ENCODE data around the gene UROC1.
A peak's percentile ranks its signal among the peaks of the same experiment; 100 is the strongest.

The UROC1 gene

GRCh38 chr3:126476166-126477060 lies 41.2 kb downstream of the UROC1 start:
- DNase-seq, result no peak

- peak; percentile 90 for DNase-seq
Measured at GRCh38 chr3:126475413-126476114, 42.0 kb downstream of the UROC1 start, which contains the start of gene ZXDC. Gene ZXDC (minus strand): TSS chr3:126475891. CDS start chr3:126475865, 26 bp downstream.

- DNase-seq, result peak; percentile 43
Measured at GRCh38 chr3:126474498-126475412, 42.8 kb downstream of the UROC1 start.

GRCh38 chr3:126473292-126474168 lies 44.0 kb downstream of the UROC1 start:
- DNase-seq, result no peak

GRCh38 chr3:126472277-126473006 lies 45.1 kb downstream of the UROC1 start:
- no peak for DNase-seq

- no peak for DNase-seq
Measured at GRCh38 chr3:126469479-126469878, 48.1 kb downstream of the UROC1 start.

- DNase-seq, result no peak
Measured at GRCh38 chr3:126468028-126468891, 49.3 kb downstream of the UROC1 start.

- no peak for DNase-seq
Measured at GRCh38 chr3:126467611-126467955, 50.0 kb downstream of the UROC1 start.

- no peak for DNase-seq
Measured at GRCh38 chr3:126466886-126467610, 50.5 kb downstream of the UROC1 start.

GRCh38 chr3:126465928-126466544 lies 51.5 kb downstream of the UROC1 start:
- DNase-seq, result no peak

GRCh38 chr3:126464997-126465396 lies 52.6 kb downstream of the UROC1 start:
- no peak for DNase-seq

- no peak for DNase-seq
Measured at GRCh38 chr3:126464494-126464893, 53.1 kb downstream of the UROC1 start.

GRCh38 chr3:126464093-126464492 lies 53.5 kb downstream of the UROC1 start:
- DNase-seq, result no peak

GRCh38 chr3:126463521-126463920 lies 54.1 kb downstream of the UROC1 start:
- no peak for DNase-seq

- no peak for DNase-seq
Measured at GRCh38 chr3:126461450-126462070, 56.0 kb downstream of the UROC1 start.

GRCh38 chr3:126460381-126460780 lies 57.2 kb downstream of the UROC1 start:
- DNase-seq, result no peak

GRCh38 chr3:126459763-126460127 lies 57.8 kb downstream of the UROC1 start:
- no peak for DNase-seq

GRCh38 chr3:126459111-126459762 lies 58.3 kb downstream of the UROC1 start:
- DNase-seq, result no peak
